ENCODE results near the gene C3orf18.

C3orf18 gene

GRCh38 chr3:50549226-50549625, 18.3 kb downstream of the C3orf18 start:
- no peak for DNase-seq

GRCh38 chr3:50545781-50546180, 21.8 kb downstream of the C3orf18 start:
- no peak for DNase-seq

GRCh38 chr3:50542177-50543034, 25.1 kb downstream of the C3orf18 start:
- no peak for DNase-seq

- DNase-seq: no peak
These were observed 27.9 kb downstream of the C3orf18 start for GRCh38 chr3:50539356-50540286.

GRCh38 chr3:50537421-50538129, 30.0 kb downstream of the C3orf18 start:
- no peak for DNase-seq

GRCh38 chr3:50536471-50537180, 30.9 kb downstream of the C3orf18 start:
- DNase-seq: no peak

GRCh38 chr3:50534681-50535330, 32.7 kb downstream of the C3orf18 start:
- no peak for DNase-seq

- no peak for DNase-seq
These were observed 33.6 kb downstream of the C3orf18 start for GRCh38 chr3:50533807-50534461.

GRCh38 chr3:50533316-50533715, 34.2 kb downstream of the C3orf18 start:
- DNase-seq: no peak

- no peak for DNase-seq
These were observed 35.4 kb downstream of the C3orf18 start for GRCh38 chr3:50532062-50532705.

GRCh38 chr3:50531201-50531600, 36.3 kb downstream of the C3orf18 start:
- no peak for DNase-seq

GRCh38 chr3:50530001-50530970, 37.3 kb downstream of the C3orf18 start:
- no peak for DNase-seq

- no peak for DNase-seq
These were observed 41.6 kb downstream of the C3orf18 start for GRCh38 chr3:50525987-50526386.

- no peak for DNase-seq
These were observed 42.2 kb downstream of the C3orf18 start for GRCh38 chr3:50525191-50525910.

- no peak for DNase-seq
These were observed 42.8 kb downstream of the C3orf18 start for GRCh38 chr3:50524746-50525145.

- no peak for DNase-seq
These were observed 44.2 kb downstream of the C3orf18 start for GRCh38 chr3:50523279-50523811.

- no peak for DNase-seq
These were observed 46.0 kb downstream of the C3orf18 start for GRCh38 chr3:50521572-50521971.

GRCh38 chr3:50520849-50521248, 46.7 kb downstream of the C3orf18 start:
- no peak for DNase-seq

All from cortex of kidney (tissue), 1 donor.